Measurements from ENCODE around the gene EVI5.

GRCh38 chr1:92816732-92817131, 31.8 kb upstream of the EVI5 start:
- no peak for TF ChIP-seq CTCF (IDR thresholded peaks at IDR 0.05; ENCODE audit: low read depth, low read length)
- TF ChIP-seq EZH2phosphoT487 (IDR thresholded peaks at IDR 0.05; ENCODE audit: low read depth) = no peak

Measured in OCI-LY3 (cell line).